ENCODE data around the gene FBN2.

FBN2 gene

DNA sequence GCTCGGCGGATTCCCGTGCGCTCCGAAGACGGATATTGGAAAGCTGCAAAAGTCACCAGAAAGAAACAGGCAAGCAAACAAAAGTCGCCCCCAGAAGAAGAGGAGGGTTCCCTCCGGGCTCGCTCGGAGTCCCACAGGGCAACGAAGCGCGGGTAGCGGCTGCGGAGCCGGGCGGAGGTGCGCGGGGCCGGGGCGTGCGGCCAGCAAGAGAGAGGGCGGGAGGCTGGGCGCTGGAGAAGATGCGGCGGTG lies at the start of gene FBN2:
Gene FBN2 (minus strand): TSS at position 246 of the 250 bp plus-strand sequence. CDS start 642 bp downstream, outside the sequence.
- no peak for DNase-seq (ENCODE audit: low spot score)

DNA sequence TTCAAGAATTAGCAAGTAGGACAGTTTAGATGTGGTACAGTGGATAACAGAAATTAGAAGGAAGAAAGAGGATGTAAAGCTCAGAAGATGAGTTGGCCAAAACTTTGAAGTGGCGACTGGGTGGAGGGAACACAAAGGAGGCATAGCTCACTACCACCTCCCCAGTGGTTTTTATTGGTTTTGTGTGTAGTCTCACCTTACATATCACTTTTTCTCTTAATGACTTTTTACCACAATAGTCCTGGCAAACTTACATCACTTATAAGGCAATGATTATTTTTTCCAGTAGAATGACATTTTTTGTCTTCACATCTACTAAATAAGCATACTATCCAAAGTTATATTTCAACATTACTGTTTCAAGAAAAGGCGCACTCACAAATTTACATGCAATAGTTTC lies 49.2 kb upstream of the FBN2 start:
- no peak for DNase-seq (ENCODE audit: low spot score)

DNA sequence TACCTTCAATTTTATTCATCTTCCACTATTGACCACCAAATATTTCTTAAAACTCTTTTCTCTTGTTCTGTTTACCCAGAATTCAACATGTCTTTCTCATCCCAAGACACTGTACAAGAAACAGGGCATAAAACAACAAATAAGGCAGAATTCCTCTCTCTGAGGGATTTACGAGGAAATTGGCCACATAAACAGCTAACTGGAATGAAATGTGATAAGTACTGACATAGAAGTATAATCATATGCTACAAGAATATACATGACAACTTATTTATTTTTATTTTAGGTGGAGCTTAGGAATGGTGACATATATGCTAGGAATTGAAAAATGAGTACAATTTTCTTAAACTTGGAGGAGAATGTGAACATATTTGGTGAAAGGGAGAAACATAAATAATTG lies 48.8 kb upstream of the FBN2 start:
- no peak for DNase-seq (ENCODE audit: low spot score)

DNA sequence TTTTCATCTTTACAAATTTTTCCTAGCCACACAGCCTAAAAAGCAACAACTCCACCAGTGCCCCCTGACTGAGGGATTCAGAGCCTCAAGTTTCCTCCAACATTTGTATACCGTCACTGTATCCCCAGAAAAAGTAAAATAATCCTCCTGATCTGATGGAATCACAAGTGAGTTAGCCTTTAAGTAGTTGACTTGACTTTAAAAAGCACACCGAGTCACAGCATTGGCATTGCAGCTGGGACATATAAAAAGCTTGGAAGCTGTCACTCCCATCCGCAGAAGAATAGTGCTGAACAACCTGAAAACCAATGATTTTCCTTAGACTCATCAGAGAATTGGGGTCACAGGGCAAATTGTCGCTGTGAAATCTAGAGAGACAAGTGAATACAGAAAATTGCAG lies 41.6 kb upstream of the FBN2 start:
- no peak for DNase-seq (ENCODE audit: low spot score)

DNA sequence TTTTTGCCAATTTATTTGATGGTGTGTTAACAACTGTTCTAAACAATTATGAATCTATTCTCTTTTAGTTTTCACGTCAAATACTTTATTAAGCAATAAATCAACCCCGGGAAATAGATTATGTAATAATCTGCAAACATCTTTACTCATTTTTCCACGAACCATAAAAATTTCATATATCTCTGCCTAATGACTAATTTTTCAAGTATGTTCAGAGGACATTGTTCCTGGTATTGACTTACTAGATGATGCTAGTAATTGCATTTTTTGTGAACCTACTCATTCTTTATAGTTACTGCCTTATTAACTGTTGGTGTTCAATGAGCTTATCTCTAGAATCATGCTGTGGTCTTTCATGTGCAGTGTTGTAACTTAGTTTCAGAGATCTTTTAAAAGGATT lies 41.0 kb upstream of the FBN2 start:
- DNase-seq (ENCODE audit: low spot score): no peak

DNA sequence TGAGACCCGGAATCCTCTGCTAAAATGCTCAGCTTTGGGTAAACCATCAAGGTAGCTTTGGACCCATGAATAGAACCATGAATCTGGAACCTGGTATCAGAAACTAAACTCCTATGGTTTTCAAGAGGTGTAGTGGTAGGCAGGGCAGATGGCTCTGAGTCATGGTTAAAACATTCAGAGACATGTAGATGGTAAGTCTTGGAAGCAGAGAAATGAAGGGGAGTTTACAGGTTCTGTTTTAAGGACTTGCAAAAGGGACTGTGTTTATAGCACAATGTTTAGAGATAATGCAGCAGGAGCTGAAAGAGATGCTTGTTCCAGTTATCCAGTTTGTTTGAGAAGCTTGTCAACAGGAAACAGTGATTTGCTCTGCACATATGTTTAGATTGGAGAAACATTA lies 36.0 kb upstream of the FBN2 start:
- no peak for DNase-seq (ENCODE audit: low spot score)

DNA sequence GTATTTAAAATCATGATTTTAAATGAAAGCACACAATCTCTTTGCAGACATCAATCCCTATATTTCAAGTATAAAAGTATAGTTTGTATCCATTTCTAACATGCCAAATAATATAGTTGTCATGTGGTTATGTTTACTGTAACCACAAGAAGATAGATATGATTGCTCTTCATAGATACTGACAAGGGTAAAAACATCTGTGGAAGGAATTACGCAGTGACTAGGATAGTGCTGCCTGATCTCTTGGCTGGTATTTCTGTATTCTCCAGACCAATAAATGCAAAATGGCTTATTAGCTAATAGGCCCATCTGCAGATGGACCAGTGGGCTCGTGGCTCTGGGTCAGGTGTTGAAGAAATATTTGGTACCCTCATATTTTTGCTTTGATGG lies 34.9 kb upstream of the FBN2 start:
- no peak for DNase-seq (ENCODE audit: low spot score)

DNA sequence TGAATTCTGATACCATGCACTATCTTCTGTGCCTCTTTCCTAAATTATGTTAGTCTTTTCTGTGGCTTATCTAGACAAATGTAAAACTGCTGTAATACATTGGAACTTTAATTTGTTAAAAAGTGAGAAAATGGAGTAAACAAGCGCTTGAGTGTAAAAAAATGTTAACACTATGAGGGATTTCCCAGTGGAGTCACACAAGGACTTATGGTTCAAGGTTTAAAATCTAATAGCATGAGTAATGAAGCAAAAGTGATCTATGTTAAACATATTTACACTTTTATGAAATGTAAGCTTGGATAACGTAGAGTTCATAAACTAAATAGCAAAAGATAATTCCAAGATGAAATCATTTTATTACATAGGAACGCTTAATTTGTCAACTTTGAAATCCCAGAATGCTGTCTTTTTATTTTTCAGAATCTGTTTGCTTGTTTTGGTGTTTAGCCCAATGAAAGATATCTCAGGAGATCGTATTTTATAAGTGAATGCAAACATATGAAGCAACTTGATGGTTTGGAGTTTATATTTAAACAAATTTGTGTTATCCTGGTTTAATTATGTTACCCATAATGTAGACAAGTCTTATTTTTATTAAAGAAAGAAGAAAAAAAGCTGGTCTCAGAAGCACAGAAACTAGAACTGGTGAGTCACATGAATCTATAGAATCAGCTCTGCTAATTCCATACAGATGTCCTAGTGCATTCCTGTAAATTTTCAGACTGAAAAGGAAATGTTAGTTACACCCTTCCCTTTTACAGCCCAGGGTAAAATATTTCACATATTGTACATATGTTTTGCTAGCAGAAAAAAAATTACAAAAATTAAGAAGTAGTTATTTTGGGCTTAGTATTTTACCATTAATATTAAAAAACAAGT lies 34.2 kb upstream of the FBN2 start:
- no peak for DNase-seq (ENCODE audit: low spot score)

DNA sequence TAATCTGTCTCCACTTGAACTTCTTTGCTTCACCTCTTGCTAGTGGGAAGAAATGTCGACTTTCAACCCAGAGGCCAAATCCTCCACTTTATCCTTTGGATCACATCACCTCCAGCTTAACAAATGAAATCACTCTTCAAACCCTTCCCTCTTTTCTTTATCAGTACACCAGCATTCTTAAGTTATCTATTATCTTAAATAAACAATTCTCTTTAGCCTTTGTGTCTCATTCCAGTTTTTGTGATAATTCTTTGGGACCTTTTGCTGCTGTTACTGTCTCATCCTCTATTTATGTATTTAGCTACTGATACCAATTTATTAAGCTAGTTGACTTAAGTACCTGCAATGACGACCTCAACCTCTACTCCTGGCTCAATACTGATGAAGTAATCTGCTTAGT lies 28.1 kb upstream of the FBN2 start:
- DNase-seq (ENCODE audit: low spot score): no peak

DNA sequence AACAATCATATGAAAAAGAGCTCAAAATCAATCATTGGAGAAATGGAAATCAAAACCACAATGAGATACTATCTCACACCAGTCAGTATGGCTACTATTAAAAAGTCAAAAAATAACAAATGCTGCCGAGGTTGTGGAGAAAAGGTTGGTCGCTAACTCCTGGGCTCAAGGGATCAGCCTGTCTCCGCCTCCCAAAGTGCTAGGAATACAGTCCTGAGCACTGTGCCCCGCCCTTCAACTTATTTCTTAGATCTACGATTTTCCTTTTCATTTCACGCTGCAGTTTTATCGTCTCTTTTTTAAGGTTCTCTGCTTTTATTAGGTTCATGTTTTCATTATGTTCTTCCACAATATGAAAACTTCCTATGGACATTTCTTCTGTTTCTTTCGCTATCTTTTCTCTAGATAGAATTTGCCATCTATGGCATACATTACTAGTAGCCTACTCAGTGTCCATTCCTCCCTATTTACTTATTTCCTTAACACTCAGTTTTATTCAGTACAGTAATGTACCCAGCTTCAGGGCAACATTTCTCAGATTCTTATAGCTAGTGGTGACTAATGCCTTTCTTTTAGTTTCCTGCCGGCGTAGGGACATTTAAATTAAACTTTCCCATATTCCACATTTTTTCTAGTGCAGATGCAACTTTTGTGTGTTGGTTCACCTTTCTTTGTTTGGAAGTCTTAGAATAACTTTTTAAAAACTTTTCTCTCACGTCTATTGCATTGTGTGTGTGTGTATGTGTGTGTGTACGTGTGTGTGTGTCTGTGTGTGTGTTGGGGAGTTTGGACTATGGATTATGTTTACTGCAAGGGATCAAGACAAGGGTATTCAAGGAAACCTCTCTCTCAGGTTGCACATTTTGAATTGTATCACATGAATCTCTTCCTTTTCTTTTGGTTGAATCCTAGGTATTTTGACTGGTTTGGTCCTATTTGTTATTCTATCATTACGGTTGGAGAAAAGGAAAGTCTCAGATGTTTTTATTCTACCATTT lies 21.6 kb upstream of the FBN2 start:
- DNase-seq (ENCODE audit: low spot score): no peak

DNA sequence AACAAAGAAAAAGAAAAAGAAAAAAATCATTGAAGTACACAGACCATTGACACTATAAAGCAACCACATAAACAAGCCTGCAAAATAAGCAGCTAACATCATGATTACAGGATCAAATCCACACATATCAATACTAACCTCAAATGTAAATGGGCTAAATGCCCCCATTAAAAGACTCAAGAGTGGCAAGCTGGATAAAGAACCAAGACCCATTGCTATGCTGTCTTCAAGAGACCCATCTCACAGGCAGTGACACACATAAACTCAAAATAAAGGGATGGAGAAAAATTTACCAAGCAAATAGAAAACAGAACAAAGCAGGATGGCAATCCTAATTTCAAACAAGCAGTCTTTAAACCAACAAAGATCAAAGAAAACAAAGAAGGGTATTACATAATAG lies 15.7 kb upstream of the FBN2 start:
- DNase-seq (ENCODE audit: low spot score): no peak

DNA sequence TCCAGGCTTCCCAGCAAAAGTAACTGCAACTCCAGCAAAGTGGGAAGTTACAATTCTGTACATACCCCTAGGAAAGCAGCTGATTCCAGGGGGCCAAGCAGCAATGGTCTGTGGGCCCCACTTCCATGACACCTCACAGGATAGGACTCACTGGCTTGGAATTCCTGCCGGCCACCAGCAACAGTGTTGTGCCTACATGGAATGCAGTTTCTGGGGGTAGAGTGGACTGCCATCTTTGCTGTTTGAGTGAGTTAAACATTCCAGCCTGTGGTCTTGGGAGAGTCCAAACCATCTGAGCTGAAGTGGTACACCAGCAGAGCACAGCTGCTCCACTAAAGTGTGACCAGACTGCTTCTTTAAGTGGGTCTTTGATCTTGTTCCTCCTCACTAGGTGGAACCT lies 13.4 kb upstream of the FBN2 start:
- DNase-seq (ENCODE audit: low spot score): no peak

DNA sequence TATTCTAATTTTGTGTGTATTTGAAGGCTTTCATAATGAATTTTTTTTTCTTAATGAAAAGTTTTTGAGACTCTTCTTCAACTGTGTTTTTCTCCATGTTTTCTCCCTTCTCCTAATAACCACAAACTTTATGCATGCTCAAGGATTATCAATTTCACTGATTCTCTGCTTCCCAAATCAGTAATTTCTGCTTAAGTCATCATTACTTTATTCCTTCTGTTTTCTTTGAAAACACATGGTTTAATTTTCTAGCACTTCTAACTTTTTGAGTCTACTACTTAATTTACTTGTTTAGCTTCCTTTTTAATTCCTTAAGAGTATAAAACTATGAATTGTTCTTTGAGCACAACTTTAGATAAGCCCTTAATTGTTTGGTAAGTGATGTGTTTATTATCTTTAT lies 11.5 kb upstream of the FBN2 start:
- no peak for DNase-seq (ENCODE audit: low spot score)

DNA sequence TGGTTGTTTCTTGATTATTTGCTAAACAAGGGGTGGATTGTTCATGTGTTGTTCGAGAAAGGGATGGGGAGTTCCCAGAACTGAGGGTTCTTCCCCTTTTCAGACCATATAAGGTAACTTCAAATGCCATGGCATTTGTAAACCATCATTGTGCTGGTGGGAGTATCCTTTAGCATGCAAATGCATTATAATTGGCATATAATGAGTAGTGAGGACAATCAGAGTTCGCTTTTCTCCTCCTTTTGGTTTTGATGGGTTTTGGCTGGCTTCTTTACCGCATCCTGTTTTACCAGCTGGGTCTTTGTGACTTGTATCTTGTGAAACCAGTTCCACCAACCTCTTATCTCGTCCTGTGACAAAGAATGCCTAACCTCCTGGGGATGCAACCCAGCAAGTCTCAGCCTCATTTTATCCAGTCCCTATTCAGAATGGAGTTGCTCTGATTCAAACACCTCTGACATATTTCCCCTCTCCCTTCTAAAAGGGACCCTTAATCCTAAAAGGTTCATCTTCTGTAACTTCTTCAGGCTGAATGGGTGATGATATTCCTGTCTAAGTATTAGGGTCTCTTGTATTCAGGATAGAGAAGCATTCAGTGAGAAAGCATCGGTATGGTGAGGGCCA lies 8.7 kb upstream of the FBN2 start:
- DNase-seq (ENCODE audit: low spot score): no peak

DNA sequence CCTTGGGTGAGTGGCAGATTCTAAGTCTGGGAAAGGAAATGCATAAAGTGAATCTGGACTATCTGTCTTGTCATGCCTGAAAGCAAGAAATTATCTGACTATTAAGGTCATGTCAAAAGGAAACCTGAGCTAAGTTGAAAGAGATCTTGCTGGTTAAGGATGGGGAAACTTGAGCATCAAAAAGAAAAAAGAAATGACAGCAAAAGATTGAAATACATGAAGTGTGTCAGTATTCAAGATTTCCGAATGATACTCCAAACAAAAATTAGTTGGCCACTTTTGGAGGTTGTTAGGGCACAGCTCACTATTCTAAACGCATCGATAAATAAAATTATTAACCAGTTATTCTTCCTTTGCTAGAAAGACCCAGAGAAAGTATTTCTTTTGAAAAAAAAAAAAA lies 3.3 kb upstream of the FBN2 start:
- DNase-seq (ENCODE audit: low spot score): no peak

DNA sequence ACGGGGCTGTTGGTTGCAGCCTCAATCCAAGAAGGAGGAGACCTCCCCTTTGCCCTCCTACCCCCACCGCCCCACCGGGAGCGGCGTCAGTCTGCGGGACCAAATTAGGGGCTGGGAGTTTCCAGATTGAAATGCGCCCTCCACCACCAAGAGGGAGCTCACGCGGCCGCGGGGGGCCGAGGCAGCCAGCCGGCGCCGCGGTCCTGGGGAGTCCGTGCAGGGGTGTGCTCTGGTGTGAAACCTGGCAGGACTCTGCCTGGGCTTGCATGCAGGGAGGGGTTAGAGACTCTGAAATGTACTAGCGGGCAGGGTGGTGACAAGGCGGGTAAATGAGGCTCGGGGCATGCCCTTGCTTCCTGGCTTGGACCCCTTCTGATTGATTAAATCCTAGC lies 989 bp upstream of the FBN2 start:
- no peak for DNase-seq (ENCODE audit: low spot score)

DNA sequence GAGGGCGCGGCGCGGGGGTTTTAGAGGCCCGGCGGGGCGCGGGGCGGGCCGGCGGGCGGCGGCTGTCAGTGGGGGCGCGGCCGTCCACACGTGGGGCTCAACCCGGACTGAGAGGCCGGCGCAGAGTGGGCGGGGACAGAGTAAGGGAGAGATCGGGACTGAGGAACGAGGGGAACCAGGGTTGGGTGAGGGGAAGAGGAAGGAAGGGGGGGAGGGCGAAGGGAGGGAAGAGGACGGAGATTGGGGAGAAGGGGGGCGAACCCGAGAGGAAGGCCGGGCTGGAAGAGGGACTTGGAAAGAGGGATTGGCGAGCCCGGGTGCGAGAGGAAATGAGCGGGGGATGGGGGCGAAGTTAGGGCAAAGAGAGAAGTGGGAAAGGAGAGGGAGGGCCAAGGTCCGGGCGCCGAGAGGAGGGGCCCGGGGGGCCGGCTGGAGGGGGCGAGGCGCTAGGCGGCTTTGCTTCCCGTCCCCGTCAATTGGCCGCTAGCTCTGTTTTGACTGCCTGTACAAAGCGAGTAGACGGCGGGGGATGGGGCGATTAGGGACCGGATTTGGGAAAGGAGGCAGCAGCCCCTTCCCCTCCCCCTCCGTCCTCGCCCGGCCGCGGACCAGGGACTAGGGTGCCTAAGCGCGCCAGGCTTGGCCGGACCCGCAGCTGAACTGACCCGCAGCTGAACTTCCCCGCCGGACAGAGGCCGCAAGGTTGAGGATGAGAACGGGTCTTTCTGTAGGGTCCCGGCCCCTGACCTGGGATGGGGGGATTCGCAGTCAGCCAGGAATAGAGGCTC lies 399 bp upstream of the FBN2 start:
- no peak for DNase-seq (ENCODE audit: low spot score)

DNA sequence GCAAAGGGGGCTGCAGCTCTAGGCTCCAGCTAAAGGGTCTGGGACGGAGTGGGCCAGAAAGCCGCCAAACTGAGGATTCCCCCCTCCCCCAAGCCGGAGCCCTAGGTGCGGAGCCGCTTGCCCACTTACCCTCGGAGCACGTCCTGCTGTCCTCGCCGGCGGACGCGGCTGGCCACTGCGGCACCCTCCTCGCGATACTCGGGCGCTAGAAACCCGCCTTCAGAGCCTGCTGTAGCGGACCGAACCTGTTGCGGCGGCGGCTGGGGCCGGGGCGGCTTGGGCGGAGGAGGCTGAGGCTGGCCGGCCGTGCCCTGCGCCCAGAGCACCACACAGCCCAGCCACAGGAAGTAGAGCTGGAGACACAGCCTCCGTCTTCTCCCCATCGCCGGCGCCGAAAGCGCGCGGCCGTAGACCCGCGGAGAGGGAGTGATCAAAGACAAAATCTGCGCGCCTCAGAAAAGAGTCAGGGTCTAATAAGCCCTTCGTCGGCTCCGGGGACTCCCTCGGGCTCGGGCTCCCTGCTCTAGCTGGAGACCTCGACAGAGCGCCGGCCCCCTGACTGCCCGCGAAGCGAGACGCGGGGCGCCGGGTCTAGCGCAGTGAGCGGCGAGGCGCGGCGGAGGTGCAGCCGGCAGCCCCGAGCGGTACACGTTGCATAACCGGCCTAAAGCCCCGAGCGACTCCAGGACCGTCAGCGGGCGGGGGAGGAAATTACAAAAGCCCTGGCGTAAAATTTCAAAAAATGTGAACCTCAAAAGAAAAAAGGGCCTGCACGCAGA lies 635 bp downstream of the FBN2 start:
- no peak for DNase-seq (ENCODE audit: low spot score)

DNA sequence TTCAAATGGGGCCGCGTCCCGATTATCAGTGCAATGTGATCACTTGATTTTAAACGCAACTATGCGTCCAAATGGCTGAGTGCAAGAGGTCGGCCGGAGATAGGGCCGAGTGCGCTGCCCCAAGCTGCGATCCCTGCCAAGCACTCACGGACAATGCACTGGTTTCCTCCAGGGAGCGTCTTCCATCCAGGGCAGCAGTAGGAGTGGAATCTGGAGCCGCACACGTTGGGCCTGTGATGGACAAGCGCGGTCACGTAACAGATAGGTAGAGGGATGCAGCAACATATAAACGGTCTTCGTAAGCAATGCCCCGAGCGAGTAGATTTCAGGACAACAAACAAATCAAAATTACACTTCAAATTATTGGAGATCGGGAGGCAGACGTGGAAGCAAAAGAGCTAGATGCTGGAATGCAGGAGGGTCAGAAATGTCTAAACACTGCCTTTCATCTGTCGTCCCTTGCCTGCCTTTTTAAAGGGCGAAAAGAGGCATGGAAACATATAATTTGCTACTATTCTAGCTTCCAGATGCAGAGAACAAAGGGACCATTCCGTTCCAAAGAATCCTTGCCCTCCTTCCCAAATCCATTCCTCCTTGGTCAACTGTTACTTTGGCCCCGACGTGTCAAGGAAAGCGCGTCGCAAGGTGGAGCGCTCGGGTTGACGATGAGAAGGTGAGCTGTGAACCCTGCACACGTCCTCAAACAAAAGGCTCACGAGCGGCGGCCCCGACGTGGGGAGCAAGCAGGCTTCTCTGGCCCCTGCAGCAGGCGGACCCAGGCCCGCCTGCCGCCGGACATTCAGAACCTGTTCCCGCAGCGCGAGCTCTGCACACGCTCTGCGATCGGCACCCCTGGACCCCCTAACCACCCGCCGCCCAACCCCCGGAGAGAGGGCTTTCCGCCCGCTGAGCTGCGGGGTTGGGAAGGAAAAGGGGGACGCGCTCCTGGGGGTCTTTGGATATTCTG lies 1.5 kb downstream of the FBN2 start:
- DNase-seq (ENCODE audit: low spot score): no peak

DNA sequence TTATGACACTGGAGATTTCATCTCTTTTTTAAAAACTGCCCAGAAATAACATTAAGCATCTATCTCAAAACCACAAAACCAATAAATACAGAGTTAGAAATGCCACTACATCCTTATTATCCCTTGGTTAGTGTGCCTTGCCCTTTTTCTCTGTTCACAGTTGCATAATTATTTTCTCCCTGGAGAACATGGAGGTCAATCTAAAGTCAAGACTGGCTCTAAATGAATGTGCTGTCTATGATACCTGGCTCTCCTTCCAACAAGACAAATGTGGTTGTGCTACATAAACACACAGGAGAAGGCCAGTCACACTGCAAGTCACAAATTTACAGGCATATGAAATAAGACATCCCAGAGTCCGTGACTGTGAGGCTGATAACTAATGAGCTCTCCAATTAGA lies 2.8 kb downstream of the FBN2 start:
- no peak for DNase-seq (ENCODE audit: low spot score)
